Measurements from ENCODE around the gene UBE2V1. TPM values are rescaled to one million over a fixed set of nuclear protein-coding genes. Genes with fewer than 3 reads are reported as not detected.

UBE2V1 gene
- total and polyA plus RNA-seq, 2 experiments from 2014 or later: 64.0 to 112 TPM

DNA sequence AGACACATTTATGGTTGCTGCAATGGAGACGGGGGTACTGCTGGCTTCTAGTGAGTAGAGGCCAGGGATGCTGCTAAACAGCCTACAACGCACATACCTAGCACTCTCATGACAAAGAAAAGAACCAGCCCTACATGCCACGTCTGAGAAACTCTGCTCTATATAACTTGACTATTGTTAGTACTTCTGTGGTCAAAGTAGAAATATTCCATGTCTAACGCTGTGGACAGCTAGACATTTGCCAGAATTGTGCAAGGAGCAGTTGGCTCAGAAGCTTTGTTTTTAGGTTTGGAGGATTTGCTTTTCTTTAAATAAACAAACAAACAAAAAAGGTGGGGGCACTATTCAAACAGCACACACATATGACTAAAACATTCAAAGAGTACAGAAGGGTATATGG lies 20.5 kb downstream of the UBE2V1 start:
- DNase-seq (ENCODE audit: low spot score): no peak
- H2AFZ ChIP-seq: no peak overlapping the region
- no peaks in the 10 kb centered on the region for H3K9me2 ChIP-seq (replicated peaks; ENCODE audit: insufficient read depth)
- 78% methylated on average over 4 of the region's 4 CpGs for WGBS (ENCODE audit: low lambda C conversion rate, missing lambda C conversion rate)
- H3K9me3 ChIP-seq (ENCODE audit: low read depth): no peaks in the 10 kb centered on the region
- peaks cover 84% of the 10 kb centered on the region for H3K79me2 ChIP-seq
- peak overlapping the region; percentile 60 for H3K27ac ChIP-seq
- H3K27me3 ChIP-seq: no peaks in the 10 kb centered on the region
- H3K4me3 ChIP-seq: no peak overlapping the region
- H3K4me1 ChIP-seq (ENCODE audit: insufficient read depth): no peaks in the 10 kb centered on the region
- H4K20me1 ChIP-seq (ENCODE audit: insufficient read depth, poor library complexity, severe bottlenecking): peaks cover 19% of the 10 kb centered on the region
- no peak for TF ChIP-seq EZH2phosphoT487 (IDR thresholded peaks at IDR 0.05; ENCODE audit: low read depth, severe bottlenecking, unreplicated experiment)
- no peak for TF ChIP-seq CTCF (IDR thresholded peaks at IDR 0.05; ENCODE audit: poor library complexity)
- no peak for TF ChIP-seq EZH2 (IDR thresholded peaks at IDR 0.05; ENCODE audit: borderline replicate concordance)
- H3K36me3 ChIP-seq (replicated peaks; ENCODE audit: insufficient read depth, low read depth): no peaks in the 10 kb centered on the region
- H3K4me2 ChIP-seq: no peak overlapping the region

- WGBS (ENCODE audit: low lambda C conversion rate, missing lambda C conversion rate): 89% methylated on average over 2 of the region's 2 CpGs
- Histone ChIP-seq H3K9me2 (replicated peaks; ENCODE audit: insufficient read depth) (no peaks in the 10 kb centered on the region), H3K27ac (no peak overlapping the region), H3K4me3 (no peak overlapping the region), H4K20me1 (ENCODE audit: insufficient read depth, poor library complexity, severe bottlenecking) (peaks cover 15% of the 10 kb centered on the region), H3K9me3 (ENCODE audit: low read depth) (no peaks in the 10 kb centered on the region), H2AFZ (no peak overlapping the region), H3K36me3 (replicated peaks; ENCODE audit: insufficient read depth, low read depth) (no peaks in the 10 kb centered on the region), H3K79me2 (peaks cover 63% of the 10 kb centered on the region), H3K27me3 (no peaks in the 10 kb centered on the region), H3K4me1 (ENCODE audit: insufficient read depth) (peaks cover 9% of the 10 kb centered on the region), H3K4me2 (no peak overlapping the region)
- TF ChIP-seq EZH2phosphoT487 (IDR thresholded peaks at IDR 0.05; ENCODE audit: low read depth, severe bottlenecking, unreplicated experiment): no peak
- TF ChIP-seq CTCF (IDR thresholded peaks at IDR 0.05; ENCODE audit: poor library complexity): no peak
- TF ChIP-seq EZH2 (IDR thresholded peaks at IDR 0.05; ENCODE audit: borderline replicate concordance): no peak
- DNase-seq (ENCODE audit: low spot score): no peak
Measured at GRCh38 chr20:50089787-50090177, 23.2 kb downstream of the UBE2V1 start.

DNA sequence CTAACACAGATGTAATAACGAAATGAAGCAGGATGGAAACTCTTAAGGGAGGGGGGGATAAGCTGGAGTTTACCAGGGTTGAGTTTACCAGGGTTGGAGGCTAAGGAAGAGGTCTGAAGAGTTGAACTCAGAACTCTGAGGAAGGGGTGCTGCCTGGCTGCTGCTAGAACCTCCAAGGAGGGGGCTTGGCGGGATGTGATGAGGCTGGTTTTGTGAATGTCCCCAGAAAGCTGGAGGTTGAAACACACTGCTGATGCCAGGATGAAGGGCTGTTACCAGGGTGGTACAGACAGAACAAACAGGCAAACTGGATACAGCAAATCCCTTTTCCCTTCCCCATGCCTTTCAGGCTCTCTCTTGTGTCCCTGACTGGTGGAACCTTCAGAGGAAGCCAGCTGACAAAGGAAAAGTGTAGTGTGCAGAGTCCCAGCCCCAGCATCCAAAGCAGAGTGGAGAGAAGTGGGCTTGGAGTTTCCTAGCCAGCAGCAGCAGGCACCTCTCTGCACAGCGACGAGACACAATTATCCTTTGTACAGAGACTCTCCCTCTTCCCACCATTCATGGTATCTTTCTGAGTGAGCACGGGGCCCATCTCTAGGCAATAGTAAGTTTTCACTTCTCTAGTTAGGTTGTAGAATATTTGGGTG lies 23.7 kb downstream of the UBE2V1 start:
- Histone ChIP-seq H3K4me1 (ENCODE audit: insufficient read depth) (peaks cover 9% of the 10 kb centered on the region), H3K36me3 (replicated peaks; ENCODE audit: insufficient read depth, low read depth) (no peaks in the 10 kb centered on the region), H3K9me2 (replicated peaks; ENCODE audit: insufficient read depth) (no peaks in the 10 kb centered on the region), H3K4me3 (no peak overlapping the region), H4K20me1 (ENCODE audit: insufficient read depth, poor library complexity, severe bottlenecking) (peaks cover 15% of the 10 kb centered on the region), H2AFZ (no peak overlapping the region), H3K27me3 (no peaks in the 10 kb centered on the region), H3K4me2 (no peak overlapping the region), H3K9me3 (ENCODE audit: low read depth) (no peaks in the 10 kb centered on the region), H3K27ac (no peak overlapping the region), H3K79me2 (peaks cover 61% of the 10 kb centered on the region)
- 90% methylated on average over 5 of the region's 5 CpGs for WGBS (ENCODE audit: low lambda C conversion rate, missing lambda C conversion rate)
- no peak for DNase-seq (ENCODE audit: low spot score)
- TF ChIP-seq EZH2phosphoT487 (IDR thresholded peaks at IDR 0.05; ENCODE audit: low read depth, severe bottlenecking, unreplicated experiment): no peak
- TF ChIP-seq CTCF (IDR thresholded peaks at IDR 0.05; ENCODE audit: poor library complexity): no peak
- no peak for TF ChIP-seq EZH2 (IDR thresholded peaks at IDR 0.05; ENCODE audit: borderline replicate concordance)
